Right lobe of liver (tissue), 4 donors: ENCODE results near the gene POLA2.

Source experiments
- CTCF ChIP-seq, 4 donors: fragments of 200-600 bp in 3 of 4; fragments of 450-650 bp in 1 of 4; IDR thresholded peaks; one replicate each; pipeline versions ENCODE4 v1.5.1 to v1.8.0; 2016 to 2022; ENCODE audit warnings: antibody characterized with exemption in 4 of 4, mild to moderate bottlenecking in 2 of 4
- POLR2A ChIP-seq: fragments of 450-650 bp; IDR thresholded peaks from one replicate; pipeline ENCODE4 v1.6.1; 2017; ENCODE audit warnings: antibody characterized with exemption, mild to moderate bottlenecking
- donor health status: DM: no; HTN: no; CAD: no.
- donor health status: DM: no; HTN: no; CAD: no.
- donor health status: DM: no; HTN: yes; CAD: no.

GRCh38 chr11:65304613-65305012 is 42.9 kb downstream of the POLA2 start:
- TF ChIP-seq CTCF (IDR thresholded peaks at IDR 0.05) (no peak), POLR2A (no peak)
